ENCODE measurements around the gene PTPN4.

GRCh38 chr2:120005834-120006521 lies 246.3 kb downstream of the PTPN4 start:
- no peak for TF ChIP-seq CTCF (conservative IDR thresholded peaks at IDR 0.05; ENCODE audit: low read depth, low read length)
- no peak for TF ChIP-seq EZH2 (IDR thresholded peaks at IDR 0.05; ENCODE audit: borderline replicate concordance, low read depth, low read length, poor library complexity, severe bottlenecking)

Measured in A673 (cell line).